GM18511 (cell line): ENCODE measurements around the gene C10orf88.

Experiments used
- ATAC-seq: cut with Tn5 transposase; IDR thresholded peaks from one replicate; pipeline ENCODE4 v1.9.1; 2021; ENCODE audit warnings: mild to moderate bottlenecking, moderate library complexity; ENCODE audit not compliant: unreplicated experiment

Gene C10orf88, protein sequence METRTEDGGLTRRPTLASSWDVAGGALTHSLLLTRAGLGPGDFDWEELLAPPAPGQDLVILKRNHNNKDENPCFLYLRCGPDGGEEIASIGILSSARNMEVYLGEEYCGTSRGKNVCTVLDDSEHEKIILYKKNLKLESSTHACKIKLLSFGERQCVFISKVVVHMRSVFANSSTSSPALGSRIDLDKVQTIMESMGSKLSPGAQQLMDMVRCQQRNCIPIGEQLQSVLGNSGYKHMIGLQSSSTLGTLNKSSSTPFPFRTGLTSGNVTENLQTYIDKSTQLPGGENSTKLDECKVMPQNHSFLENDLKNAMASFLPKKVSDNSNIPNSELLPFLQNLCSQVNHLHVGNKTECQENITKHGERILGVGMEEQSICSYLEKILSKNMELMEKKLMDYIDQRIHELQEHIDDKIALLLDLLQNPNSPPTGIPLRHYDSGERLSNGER

DNA sequence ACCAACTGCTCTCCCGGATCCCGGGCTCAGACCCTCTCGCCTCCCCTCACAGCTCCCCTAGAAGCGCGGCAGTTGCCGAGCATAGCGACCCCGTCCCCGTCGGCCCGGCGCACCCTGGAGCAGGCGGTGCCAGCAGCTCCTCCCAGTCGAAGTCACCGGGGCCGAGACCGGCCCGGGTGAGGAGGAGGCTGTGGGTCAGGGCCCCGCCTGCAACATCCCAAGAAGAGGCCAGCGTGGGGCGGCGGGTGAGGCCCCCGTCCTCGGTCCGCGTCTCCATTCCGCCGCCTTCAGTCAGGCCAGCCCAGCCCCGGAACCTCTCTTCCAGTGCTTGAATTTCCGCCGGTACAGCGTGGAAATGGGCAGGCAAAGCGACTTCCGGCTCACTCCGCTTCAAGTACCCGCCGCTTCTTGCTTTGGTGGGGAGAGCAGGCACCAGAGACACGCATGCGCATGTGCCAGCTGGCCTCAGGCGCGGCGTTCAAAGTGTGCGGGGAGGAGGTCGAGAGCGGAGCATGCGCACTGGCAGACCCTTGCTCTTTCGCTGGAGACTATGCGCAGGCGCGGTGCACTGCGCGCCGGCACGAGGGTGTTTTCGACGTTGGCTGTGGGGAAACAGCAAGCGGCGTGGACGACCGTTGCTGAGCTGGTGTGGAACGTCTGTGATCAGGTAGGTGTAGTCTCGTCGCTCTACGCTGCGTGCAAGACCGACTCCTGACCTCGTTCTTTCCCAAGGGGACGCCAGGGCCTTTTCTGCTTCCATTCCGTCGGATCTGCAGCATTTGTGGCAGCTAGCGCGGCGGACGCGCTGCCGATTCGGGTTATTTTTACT is at the start of gene C10orf88:
Gene C10orf88 (minus strand): TSS at position 326 of the 829 bp plus-strand sequence. CDS start 49 bp downstream, at position 277.
- peak; percentile 99 for ATAC-seq

DNA sequence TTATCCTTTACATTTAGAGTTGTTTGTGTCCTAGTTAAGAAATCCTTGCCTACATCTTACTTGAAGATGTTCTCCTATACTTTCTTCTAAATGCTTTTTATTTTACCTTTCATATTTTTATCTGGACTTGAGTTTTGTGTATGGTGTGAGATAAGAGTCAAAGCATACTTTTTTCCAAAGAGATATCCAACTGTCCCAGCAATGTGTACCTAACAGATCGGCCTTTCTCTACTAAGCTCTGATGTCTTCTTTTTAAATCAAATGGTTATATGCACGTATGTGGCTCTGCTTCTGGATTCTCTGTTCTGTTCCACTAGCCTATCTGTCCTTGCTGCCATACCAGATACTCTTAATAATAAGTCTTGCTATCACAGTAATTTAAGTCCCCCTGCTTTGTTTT is 47.3 kb upstream of the C10orf88 start:
- no peak for ATAC-seq

- ATAC-seq, result no peak
Observed at GRCh38 chr10:123000155-123000554, 46.1 kb upstream of the C10orf88 start.

DNA sequence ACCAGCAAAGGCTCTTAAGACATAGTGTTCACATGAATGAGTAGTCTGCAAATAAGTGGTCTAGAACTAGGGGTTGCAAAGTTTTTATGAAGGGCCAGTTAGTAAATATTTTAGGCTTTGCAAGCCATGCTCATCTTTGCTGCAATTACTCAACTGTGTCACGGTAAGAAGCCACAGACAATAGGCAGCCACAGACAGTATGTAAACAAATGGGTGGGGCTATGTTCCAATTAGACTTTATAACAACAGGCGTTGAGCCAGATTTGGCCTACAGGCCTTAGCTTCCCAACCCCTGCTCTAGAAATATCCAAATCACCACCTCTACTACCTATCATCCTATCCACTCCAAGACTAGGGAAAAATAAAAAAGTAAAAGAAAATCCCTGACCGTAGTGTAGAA is 45.3 kb upstream of the C10orf88 start:
- ATAC-seq, result no peak

- no peak for ATAC-seq
Observed at GRCh38 chr10:122998934-122999333, 44.9 kb upstream of the C10orf88 start.

DNA sequence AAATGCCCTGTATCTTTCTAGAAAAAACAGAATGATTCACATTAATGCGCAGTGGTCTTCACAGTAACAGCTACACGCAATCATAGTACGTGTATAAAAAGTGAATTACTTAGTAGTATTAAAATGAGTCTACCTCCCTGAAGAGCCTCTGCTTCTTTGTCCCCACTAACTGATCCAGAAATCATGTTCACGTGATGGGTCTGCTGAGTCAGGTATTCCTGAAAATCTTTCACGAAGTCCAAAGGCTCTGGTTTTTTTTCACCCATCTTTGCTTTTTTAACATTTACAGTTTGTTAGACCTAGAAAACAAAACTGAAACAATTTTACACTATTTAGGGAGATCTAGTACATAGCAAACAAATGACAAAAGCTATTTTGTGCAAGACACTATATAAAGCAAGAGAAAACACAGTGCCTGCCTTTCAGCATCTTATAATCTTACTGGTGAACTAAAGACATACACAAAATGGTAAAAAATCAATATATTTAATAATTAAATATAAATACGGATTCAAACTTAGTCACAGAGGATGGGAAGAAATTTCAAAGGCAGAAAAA is 44.4 kb upstream of the C10orf88 start:
- no peak for ATAC-seq

DNA sequence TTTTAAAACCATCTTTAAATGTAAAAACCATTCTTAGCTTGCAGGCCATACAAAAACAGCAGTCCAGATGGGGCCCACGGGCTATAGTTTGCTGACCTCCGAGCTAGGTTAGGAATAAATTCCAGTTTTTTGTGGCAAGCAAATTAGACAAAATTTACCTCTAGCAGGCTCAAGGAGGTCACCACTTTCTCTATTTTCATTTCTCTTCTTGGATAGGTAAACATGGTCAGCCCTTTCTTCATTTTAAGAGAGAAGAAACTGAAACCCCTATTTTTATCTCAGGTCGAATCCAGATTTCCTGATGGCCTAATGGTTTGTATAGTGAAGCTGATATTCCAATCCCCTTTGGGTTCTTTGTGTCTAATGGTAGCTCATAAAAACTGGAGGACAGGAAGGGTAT is 43.8 kb upstream of the C10orf88 start:
- ATAC-seq, result no peak

DNA sequence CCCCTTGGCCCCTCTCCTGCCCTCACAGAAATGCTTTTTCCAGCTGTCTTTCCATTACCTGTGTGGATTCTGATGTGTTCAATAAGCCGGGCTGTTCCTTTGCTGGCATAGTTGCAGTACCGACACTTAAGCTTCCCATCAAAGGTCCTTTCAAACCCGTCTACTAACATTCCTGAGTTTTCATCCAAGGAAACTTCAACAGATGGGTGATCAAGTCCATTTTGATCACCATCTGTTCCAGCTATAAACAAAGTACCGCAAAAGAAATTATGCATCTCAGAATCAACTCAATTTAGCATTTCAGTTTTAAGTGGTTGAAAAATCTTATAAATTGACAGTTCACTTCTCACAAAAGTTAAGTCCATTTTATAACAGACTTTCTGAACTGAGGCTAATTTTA is 41.9 kb upstream of the C10orf88 start:
- no peak for ATAC-seq

DNA sequence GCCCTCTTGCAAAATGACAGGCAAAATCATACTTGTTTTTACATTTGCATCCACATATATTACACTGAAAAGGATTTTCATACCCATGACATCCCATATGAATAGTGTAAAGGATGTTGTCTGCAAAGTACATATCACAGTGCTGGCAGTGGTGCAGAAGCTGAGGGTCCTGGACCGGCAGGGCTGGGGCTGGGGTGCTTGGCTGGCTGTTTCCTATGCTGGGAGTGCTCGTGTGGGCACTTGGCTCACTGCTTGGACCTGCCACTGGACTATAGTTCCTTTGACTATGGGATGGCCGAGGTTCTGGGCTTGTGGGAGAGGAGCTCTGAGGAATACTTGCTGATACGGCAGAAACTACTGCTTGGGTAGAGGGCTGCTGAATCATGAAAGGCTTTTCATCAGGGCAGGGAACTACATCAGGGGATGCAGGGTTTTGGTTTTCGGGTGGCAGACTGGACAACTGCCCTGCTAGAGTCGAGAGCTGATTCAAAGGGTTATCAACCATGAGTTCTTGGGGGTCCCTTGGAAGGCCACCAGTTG is 39.8 kb upstream of the C10orf88 start:
- ATAC-seq, result no peak

DNA sequence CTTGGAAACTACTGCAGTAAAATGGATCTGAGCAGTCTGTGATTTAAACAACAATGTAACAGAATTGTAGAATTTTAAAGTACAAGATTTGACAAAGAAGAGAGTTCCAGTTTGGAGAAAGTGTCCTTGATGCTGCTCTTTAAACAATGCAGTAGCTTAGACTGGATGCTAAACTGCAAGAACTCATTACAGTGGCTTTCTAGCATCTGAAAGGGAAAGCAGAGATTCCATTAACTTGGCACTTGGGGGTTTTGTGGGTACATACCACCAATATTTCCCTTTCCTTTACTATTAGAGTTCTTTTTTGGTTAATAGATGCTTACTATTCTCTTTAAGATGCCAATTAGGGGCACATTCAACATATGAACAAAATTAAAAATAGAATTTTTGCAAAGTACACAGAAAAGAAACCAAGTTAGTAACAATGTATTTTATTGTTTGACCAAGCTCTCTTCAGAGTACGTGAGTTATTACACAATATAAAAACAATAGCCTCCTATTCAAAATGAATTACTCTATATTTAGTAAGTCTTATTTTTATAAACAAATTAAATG is 38.1 kb upstream of the C10orf88 start:
- no peak for ATAC-seq

GRCh38 chr10:122990278-122990677 is 36.3 kb upstream of the C10orf88 start:
- no peak for ATAC-seq

GRCh38 chr10:122988501-122988900 is 34.5 kb upstream of the C10orf88 start:
- no peak for ATAC-seq

- no peak for ATAC-seq
Observed at GRCh38 chr10:122986335-122986734, 32.3 kb upstream of the C10orf88 start.

- no peak for ATAC-seq
Observed at GRCh38 chr10:122984708-122985107, 30.7 kb upstream of the C10orf88 start.

- no peak for ATAC-seq
Observed at GRCh38 chr10:122983898-122984297, 29.9 kb upstream of the C10orf88 start.

DNA sequence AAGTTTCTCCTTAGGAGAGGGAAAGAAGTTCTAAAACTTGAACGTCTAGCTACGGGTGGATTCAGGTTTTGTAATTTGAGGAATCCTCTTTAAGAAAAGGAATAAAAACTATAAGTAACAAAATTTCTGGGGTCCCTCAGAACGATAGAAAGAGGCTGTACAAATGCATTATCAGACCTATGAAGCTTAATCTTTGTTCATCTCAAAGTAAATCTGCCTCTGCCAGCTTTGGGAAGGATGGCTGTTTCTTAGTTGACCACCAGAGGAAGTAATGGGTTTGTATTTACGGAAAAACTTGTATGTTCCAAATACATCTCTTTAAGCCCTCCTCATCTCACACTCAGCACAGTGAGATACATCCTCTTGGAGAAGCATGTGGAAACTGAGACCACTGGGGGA is 27.0 kb upstream of the C10orf88 start:
- ATAC-seq, result no peak

DNA sequence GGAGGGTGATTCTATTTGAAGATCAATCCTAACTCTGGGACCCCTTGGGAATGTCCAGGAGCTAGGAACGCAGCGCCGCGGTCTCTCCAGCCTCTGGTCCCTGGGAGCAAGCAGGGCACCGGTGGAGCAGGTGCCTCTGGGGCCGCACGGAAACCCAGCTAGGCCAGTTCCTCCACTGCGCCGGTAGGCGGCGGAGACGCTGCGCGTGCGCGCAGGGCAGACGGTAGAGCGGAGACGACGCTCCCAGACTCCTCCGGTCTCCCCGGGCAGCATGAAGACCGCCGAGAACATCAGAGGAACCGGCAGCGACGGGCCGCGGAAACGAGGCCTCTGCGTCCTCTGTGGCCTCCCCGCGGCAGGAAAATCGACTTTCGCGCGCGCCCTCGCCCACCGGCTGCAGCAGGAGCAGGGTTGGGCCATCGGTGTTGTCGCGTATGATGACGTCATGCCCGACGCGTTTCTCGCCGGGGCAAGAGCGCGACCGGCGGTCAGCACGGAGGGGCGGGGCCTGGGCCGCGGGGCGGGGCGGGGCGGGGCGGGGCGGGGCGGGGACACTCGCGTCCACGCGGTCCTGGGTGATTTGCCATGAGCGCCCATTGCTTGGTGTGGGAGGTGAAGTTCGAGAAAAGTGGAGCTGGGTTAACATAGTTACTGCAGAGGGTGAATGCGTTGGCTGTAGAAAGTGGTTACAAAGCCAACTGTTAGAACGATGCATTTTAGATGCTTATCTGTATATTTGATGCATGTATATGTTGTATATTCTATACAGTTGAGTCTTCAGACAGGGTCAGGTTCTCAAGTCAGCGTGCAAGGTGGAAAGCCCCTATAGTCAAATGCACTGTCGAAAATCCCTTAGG is 26.4 kb upstream of the C10orf88 start, which contains the start of gene PSTK:
Gene PSTK (plus strand): TSS at position 193 of the 857 bp plus-strand sequence. CDS start 79 bp downstream, at position 272.
- peak; percentile 98 for ATAC-seq

DNA sequence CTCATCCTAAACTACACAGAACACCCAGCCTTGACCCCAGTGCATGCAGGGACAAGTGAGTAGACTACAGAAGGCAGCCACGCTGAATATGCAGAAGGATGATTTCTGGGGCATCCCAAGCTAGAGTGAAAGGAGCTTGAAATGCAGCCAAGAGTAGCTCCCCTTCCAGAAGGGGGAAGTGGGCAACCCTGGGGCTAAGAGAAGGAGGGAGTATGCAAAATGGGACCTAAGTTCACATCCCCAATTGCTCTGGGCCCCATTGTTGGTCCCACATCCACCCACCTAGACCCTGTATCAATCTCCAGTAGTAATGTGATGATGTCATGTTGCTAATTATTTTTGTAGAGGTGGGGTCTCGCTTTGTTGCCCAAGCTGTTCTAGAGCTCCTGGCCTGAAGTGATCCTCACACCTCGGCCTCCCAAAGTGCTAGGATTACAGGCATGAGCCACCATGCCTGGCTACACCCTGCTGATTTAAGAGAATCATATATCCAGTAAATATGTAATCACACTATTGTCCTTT is 20.6 kb upstream of the C10orf88 start:
- ATAC-seq, result no peak

DNA sequence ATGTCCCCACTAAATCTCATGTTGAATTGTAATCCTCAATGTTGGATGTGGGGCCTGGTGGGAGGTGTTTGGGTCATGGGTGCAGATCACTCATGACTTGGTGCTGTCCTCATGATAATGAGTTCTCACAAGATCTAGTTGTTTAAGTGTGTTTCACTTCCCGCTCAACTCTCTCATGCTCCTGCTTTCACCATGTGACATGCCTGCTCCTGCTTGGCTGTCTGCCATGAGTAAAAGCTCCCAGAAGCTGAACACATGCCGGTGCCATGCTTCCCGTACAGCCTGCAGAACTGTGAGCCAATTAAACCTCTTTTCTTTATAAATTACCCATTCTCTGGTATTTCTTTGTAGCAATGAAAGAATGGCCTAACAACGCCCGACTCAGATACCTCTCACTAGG is 20.0 kb upstream of the C10orf88 start:
- no peak for ATAC-seq

- ATAC-seq, result no peak
Observed at GRCh38 chr10:122968698-122969097, 14.7 kb upstream of the C10orf88 start.
